HT1080 (cell line): ENCODE results near the gene OR51B2. TPM values are rescaled to one million over a fixed set of nuclear protein-coding genes. Genes with fewer than 3 reads are reported as not detected.
"Not testable (repeated sequence)": the region's sequence is repeated elsewhere in the genome, so short reads cannot be mapped to it uniquely, and the experiment has no call there.

ENCODE experiments used
- DNase-seq: peaks from one replicate; pipeline ENCODE4 v3.0.0-alpha.2; 2015; ENCODE audit warnings: low read depth
- polyA plus RNA-seq, 2 experiments: library from polyadenylated mRNA; depleted of rRNA; stranded (reverse); fragments of >200 nt; gene quantifications; 2 replicates each; pipeline ENCODE4 v1.2.3, GENCODE V29; 2015
- total RNA-seq: library from RNA; depleted of rRNA; stranded (reverse); fragments of >200 nt; shearing (Covaris generic); gene quantifications from 2 replicates; pipeline ENCODE4 v1.2.3, GENCODE V29; 2014; rRNA removed

OR51B2 gene, protein sequence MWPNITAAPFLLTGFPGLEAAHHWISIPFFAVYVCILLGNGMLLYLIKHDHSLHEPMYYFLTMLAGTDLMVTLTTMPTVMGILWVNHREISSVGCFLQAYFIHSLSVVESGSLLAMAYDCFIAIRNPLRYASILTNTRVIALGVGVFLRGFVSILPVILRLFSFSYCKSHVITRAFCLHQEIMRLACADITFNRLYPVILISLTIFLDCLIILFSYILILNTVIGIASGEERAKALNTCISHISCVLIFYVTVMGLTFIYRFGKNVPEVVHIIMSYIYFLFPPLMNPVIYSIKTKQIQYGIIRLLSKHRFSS
- total RNA-seq, result 4.4 and 5.8 TPM in 2 replicates
- polyA plus RNA-seq (2015; cell fraction: cytosol; rRNA removed), result 0.97 and 1.5 TPM in 2 replicates
- polyA plus RNA-seq (2015; cell fraction: nucleus; rRNA removed), result 2.8 and 4.5 TPM in 2 replicates

DNA sequence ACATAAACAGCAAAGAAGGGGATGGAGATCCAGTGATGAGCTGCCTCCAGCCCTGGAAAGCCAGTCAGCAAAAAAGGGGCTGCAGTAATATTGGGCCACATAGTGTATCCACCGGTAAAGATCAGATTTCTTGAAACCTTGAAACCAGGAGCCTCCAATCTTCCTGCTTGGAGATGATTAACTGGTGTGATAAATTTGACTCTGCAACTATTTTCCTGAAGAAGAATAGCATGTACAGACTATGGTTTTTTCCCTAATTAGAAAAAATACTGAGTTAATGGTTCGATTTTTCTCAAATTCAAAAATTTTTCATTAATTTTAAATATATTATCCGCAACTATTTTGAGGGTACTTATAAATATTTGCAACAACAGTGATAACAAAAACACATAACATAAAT is at the start of gene OR51B2:
Gene OR51B2 (minus strand): TSS at position 101 of the 400 bp plus-strand sequence. CDS start 0 bp downstream, at position 101.
- no peak for DNase-seq

DNA sequence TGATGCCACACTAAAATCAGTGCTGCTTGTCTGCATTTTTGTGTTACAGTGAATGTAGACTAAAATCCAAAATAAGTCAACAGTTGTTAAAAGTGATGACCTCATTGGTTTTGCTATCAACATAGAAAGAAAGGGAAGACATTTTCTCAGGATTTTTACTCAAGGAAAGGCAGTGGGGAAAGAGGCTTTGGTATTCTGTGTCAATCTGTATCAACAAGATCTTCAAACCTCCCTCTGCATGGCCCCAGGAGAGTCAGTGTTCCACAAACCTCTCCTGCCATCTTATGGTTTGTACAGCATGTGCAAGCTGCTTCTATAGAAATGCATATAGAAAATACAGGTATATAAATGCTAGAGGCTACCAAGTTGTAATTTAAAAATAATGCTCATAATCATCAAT is 45.7 kb upstream of the OR51B2 start:
- DNase-seq, result no peak

DNA sequence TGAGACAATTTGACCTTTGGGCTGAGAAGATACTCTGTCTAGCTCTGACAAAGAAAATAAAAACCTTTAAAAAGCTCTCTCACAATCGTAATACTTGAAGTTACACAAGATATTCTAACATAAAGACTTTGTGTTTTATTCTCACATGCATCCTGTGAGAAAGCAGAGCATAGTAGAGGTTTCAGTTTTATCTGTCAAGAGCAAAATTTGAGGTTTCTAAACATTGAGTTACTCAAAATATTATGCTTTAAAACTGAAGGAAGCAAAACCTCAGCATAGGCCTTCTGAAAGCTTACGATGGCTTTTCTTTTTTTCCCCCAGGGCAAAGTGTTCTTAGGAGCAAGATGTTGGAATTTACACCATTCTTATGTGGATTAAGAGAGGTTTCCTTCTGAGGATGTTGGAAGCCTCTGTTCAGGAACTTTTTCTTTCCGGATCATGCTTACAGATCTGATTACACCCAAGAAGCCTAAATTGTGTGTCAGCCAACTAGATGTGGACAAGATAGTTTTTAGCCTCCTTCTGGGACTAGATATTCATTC is 44.5 kb upstream of the OR51B2 start:
- no peak for DNase-seq

DNA sequence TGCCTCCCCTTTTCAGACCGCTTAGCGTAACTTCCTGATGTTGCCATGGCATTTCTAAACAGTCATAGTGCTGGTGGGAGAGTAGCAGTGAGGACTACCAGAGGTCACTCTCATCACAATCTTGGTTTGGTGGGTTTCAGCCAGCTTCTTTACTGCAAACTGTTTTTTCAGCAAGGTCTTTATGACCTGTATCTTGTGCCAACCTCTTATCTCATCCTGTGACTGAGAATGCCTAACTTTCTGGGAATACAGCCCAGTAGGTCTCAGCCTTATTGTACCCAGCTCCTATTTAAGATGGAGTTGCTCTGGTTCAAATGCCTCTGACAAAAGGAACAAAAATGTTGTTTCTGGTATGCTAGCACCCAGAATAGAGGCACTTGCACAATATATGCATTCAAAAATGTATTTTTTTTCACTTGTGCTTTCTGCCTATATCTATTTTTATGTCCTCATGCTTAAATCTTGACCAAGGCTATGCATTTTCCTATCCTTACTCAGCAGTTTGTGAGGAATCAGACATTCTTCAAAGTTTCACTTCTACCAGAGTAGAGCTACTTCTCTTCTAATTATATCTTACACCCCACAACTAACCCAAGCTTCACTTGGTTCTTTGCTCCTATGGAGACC is 43.5 kb upstream of the OR51B2 start:
- DNase-seq, result peak; percentile 42

DNA sequence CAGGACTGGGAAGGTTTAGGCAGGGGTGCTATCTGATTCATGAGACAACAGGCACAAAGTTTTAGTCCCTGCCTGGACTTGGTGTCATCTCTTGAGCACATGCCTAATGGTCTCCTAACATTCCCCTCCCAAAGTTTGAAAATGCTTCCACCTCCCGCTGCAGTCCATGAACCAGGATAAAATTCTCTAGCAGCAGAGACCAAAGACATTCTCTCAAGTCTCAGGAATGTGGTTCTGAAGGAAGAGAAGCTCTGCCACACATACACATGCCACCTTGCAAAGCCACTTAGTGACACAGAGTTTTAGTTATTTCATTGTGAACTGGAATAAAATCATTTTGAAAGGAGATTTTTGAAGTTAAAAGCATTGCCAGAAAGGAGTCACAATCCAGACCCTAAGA is 42.8 kb upstream of the OR51B2 start:
- DNase-seq, result peak; percentile 31

DNA sequence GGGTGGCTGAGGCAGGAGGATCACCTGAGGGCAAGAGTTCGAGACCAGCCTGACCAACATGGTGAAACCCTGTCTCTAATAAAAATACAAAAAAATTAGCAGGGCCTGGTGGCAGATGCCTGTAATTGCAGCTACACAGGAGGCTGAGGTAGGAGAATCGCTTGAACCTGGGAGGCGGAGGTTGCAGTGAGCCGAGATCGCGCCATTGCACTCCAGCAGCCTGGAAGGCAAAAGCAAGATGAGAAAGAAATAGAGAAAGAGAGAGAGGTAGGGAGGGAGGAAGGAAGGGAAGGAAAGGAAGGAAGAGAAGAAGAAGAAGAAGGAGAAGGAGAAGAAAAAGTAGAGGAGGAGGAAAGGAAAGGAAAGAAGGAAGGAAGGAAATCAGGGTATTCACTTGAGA is 42.3 kb upstream of the OR51B2 start:
- DNase-seq, result not testable (repeated sequence)

DNA sequence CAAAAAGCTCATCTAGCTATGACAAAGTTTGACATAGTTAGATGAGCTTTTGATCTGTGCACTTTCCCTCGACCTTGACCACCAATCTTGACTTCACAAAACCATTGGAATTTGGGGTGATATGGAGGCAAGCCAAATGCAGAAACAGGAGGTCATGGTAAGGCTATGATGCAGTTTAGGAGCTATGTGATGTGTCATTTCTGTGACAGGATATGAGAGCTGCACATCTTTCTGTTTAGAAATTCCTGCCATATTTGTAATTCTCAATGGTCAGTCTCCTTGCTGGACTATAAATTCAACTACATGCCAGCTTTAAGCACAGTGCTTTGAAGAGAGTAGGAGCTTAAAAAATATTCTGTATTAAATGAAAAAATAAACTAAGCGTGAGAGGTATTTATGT is 40.1 kb upstream of the OR51B2 start:
- DNase-seq, result peak; percentile 83

DNA sequence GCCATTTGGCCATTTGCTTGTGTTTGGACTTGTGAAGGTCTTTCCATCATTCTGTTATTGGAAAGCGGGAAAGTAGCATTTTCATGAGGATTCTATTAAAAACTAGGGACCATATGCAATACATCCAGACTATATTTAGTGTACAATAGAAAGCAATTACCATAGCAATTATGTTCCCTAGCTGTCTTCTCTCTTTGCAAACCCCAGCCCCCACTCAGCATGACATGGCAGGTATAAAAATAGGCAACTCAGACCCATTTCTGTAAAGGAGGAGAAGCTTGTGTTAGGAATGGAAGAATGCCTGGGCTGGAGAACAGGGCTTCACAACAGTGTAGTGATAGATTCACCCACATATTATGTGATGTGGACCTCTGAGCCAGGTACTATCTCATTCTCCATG is 39.6 kb upstream of the OR51B2 start:
- DNase-seq, result no peak

DNA sequence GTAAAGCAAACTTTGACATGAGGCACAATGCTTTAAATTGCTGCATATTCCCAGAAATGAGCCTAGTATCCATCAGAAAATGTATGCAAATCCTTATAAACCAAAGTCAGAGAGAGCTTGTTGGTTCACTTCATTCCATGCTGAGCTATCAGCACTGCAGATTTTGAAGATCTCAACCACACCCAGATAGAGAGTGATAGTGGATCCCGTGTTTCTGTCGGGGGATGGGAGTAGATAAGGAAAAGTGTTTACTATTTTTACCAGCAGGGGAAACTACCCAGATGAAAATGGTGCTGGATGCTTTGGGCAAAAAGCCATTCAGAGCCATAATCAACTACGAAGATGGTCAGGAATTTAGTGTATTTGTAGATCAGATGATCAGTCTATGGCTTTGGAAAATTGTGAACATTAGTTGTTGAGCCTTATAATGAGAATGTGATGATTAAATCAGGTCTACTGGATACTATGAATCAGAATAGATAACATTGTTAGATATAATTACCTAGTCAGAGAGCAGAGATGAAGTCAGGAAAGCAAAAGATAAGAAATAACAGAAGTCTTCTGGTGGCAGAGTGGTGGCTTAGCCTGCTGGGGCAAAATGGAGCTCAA is 38.0 kb upstream of the OR51B2 start:
- DNase-seq, result no peak

DNA sequence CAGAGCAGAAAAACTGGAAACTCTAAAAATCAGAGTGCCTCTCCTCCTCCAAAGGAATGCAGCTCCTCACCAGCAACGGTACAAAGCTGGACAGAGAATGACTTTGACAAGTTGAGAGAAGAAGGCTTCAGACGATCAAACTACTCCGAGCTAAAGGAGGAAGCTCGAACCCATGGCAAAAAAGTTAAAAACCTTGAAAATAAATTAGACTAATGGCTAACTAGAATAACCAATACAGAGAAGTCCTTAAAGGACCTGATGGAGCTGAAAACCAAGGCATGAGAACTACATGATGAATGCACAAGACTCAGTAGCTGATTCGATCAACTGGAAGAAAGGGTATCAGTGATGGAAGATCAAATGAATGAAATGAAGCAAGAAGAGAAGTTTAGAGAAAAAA is 31.9 kb upstream of the OR51B2 start:
- DNase-seq, result not testable (repeated sequence)

DNA sequence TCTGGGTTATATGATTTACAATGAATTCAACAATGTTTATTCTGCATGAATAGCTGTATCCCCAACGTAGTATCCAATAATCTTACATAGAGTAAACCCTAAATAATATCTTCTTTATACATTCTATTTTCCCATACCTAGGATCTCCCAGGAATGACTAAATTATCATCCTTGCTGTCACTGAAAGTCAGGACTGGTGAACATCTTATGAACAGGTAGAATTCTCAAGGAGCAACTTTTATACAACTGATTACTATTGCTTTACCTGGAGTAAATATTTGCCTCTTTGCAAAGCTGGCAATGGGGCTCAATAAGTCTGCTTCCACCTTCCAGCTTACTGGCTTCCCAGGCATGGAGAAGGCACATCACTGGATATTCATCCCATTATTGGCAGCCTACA is 27.1 kb upstream of the OR51B2 start, which contains the start of gene OR51B6:
Gene OR51B6 (plus strand): TSS at position 301 of the 400 bp plus-strand sequence. CDS start 0 bp downstream, at position 301.
- no peak for DNase-seq

DNA sequence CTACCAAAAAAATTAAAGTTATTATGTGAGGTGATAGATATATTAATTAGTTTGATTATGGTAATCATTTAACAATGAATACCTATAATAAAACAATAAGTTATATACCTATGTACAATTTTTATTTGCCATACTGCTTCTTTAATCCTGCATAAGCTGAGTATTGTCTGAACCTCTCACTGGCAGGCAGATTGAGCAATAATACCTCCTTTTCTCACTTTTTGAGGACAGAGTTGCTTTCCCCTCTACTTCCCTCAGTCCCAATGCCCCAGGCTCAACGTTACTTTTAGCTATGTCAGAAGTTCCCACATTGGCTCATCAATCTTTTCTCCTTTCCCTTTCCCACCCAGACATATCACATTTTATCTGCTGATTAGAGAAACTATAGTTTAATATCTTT is 25.5 kb upstream of the OR51B2 start:
- DNase-seq, result no peak

DNA sequence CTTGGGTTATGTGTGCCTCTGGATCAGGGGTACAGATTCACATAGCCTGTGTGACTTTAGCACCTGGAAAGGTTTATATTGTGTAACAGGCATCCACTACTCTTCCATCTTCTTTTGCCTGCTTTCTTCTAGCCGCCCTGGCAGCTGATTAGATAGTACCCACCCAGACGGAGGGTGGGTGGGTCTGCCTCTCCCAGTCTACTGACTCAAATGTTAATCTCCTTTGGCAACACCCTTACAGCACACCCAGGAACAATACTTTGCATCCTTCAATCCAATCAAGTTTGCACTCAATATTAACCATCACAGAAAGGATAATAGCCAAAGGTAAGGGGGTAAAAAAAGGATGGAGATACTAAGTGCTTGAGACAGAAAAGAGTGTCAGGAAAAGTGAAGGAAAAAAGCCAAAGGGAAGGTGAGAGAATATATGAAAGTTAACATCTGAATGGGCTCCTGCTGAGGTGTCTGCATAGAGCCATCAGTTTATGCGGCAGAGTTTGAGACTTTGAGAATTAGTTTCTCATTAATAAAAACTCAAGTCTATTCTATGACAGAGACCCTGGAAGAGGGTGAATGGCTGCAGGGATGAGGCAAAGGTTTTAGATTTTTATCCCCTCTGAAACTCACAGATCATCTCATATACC is 24.6 kb upstream of the OR51B2 start:
- no peak for DNase-seq

DNA sequence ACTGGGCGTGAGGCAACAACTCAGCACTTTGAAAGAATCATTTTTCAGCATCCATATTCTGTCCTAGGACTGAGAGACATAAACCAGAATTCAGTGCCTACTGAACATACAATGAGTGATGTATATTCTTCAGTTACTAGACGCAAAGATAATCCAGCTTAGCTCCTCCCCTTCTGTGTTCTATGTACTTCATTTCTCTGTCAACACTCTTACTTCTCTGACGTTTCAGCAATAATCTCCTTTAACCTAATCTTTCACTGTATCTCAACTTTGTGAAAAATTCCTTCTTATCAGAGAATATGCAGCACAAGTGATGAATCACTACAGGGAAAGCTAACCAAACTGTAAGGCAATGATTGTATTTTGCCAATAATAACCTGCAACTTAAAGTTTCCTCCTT is 21.7 kb upstream of the OR51B2 start:
- DNase-seq, result no peak

DNA sequence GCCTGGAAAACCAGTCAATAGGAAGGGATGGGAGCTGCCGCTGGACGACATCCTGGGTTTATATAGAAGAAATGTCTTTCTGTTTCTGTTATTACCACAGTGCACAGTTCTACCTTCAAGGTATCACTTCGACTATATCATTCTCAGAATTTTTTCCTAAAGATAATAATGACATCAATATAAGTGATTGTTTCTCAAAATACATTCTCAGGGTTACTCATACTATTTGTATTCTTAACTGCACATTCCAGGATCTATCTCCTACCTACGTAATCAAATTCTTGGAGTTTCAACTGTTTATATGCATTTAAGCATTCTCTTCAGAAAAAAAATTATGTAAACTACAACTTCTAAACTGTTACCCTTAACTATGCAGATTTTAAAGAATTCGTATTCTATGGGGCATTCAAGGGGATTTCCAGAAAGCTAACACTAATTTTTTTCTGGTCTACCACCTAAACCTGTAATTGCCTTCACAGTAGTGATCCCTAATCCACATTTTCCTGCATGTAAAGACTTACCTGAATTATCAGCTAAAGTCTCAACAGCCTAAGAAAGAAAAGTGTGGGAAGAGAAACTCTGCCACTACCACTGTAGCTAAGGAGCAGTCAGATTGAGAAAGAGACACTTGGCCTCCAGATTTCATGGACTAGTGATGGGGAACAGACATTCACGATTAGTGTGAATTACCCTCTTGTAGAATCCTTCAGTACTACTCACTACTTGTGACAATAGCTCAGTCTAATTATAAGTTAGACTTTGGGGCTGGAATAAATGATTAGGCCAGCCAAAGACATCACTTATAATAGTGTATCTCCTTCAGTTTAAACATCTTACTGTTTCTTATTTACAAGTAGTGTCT is 19.6 kb upstream of the OR51B2 start, which contains the start of gene OR51B5:
Gene OR51B5 (minus strand): TSS at position 51 of the 862 bp plus-strand sequence. CDS start 0 bp downstream, at position 51.
- no peak for DNase-seq

DNA sequence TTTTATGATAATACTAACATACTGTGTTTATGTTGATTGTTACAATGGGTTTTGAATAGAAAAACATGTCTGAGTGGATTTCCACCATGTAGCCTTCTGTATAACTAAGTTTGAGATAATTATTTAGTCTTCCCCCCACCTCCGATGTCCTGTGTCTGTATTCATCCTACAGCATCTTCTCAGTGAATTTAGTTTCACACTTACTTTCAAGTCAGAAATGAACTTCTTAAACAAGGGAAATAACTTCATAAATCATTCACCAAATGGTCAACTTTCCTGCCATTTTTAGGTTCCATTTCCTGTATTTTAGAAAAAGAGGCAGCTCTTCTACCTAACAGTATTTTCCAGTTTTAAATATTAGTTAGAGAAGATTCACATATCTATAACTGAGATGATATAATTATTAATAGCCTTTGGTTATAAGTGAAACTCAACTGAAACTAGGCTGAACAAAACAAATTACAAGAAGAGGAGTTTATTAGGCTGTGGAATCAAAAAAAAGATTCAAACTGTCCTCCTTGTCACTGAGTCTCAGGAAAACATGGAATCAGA is 15.8 kb upstream of the OR51B2 start:
- DNase-seq, result no peak

DNA sequence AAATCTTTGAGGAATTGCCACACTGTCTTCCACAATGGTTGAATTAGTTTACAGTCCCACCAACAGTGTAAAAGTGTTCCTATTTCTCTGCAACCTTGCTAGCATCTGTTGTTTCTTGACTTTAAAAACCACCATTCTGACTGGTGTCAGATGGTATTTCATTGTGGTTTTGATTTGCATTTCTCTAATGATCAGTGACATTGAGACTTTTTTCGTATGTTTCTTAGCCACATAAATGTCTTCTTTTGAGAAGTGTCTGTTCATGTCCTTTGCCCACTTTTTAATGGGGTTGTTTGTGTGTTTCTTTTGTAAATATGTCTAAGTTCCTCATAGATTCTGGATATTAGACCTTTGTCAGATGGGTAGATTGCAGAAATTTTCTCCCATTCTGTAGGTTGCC is 13.2 kb upstream of the OR51B2 start:
- not testable (repeated sequence) for DNase-seq

DNA sequence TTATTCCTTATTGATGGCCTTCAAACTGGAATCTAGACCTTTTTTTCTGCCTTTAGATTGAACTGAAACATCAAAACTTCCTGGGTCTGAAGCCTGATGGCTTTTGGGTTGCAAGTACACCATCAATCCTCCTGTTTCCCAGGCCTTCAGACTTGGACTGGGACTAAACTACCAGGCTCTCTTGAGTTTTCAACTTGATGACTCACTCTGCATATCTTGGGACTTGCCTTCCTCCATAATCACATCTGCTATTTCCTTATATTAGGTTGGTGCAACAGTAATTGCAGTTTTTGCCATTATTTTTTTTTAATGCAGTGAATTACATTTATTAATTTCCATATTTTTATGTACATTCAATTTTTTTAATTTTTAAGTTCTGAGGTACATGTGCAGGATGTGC is 12.2 kb upstream of the OR51B2 start:
- DNase-seq, result peak; percentile 61

DNA sequence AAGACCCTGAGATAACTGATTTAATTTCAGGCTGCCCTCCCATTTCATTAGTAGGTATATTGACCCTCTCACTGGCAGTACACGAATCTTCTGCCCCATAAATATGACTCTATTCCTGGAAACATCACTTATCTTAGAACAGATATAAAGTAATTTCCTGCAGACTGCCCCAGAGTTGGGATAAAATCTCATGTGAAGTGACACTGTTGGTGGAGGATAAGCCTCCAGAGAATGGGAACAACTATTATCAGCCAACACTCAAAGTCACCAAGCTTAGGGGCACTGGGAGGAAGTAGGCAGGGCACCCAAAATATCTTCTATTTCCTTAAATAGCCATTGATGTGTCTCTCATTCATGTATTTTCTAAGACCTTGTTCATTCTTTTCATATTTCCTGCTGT is 11.1 kb upstream of the OR51B2 start:
- no peak for DNase-seq

DNA sequence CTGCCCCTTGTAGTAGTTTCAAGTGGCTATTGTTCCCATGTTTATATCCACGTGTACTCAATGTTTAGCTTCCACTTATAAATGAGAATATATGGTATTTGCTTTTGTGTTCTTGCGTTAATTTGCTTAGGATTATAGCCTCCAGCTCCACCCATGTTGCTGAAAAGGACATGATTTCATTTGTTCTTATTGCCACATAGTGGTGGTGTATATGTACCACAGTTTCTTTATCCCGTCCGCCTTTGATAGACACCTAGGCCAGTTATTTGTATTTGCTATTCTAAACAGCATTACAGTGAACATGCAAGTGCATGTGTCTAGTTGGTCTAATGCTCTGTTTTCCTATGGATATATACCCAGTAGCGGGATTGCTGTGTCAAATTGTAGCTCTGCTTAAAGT is 6.8 kb downstream of the OR51B2 start:
- DNase-seq, result no peak
